Endothelial cell of umbilical vein (primary cell): Measurements from ENCODE around the gene TMEM178B. TPM values are rescaled to one million over a fixed set of nuclear protein-coding genes. Genes with fewer than 3 reads are reported as not detected.

ENCODE experiments used
- BruUV-seq: library from RNA; stranded (reverse); fragments of 400-500 nt; replicated peaks from 2 replicates; lab custom pipeline; 2021; lab: Mats Ljungman, UMichigan
- CTCF ChIA-PET: fragments of 300-600, 350-600 bp; sonication (Branson Sonifier 250); formaldehyde crosslinking; loops from one replicate; lab custom pipeline; 2021; ENCODE audit warnings: antibody characterized with exemption, inconsistent platforms; lab: Charles Lee
- POLR2A ChIA-PET: fragments of 300-600, 350-600 bp; sonication (Branson Sonifier 250); formaldehyde crosslinking; loops from one replicate; lab custom pipeline; 2021; ENCODE audit warnings: antibody characterized with exemption, inconsistent platforms; lab: Charles Lee
- DNase-seq: peaks from one replicate; pipeline ENCODE4 v3.0.0-alpha.2; 2011; ENCODE audit warnings: low read depth, low spot score
- FAIRE-seq: peaks from 2 replicates; lab custom pipeline; 2011; peaks lifted over from hg19 to GRCh38; lab: Jason Lieb, UNC
- H2AFZ ChIP-seq: 2 replicates; pipeline ENCODE4 v1.6.0; 2012; ENCODE audit warnings: low read depth, low read length, control low read depth, inconsistent platforms
- H3K27ac ChIP-seq: 2 replicates; pipeline ENCODE4 v1.5.1; 2011; ENCODE audit warnings: low read depth, mild to moderate bottlenecking, control low read depth, low read length, moderate library complexity; ENCODE audit not compliant: insufficient read depth
- H3K27me3 ChIP-seq, 2 experiments: 2 replicates each; pipeline versions ENCODE4 v1.6.0 to v1.6.1; 2011; ENCODE audit warnings: low read length in 2 of 2, mixed read lengths in 1 of 2; ENCODE audit not compliant: control insufficient read depth in 2 of 2, insufficient read depth in 2 of 2
- H3K36me3 ChIP-seq, 2 experiments: 2 replicates in 1 of 2; 3 replicates in 1 of 2; pipeline ENCODE4 v1.5.1; 2011; ENCODE audit warnings: low read length in 2 of 2, mild to moderate bottlenecking in 1 of 2, moderate library complexity in 1 of 2; ENCODE audit not compliant: control insufficient read depth in 2 of 2, insufficient read depth in 2 of 2; ENCODE audit errors: extremely low read depth in 1 of 2
- H3K4me1 ChIP-seq: 3 replicates; pipeline ENCODE4 v1.5.1; 2011; ENCODE audit warnings: mild to moderate bottlenecking, low read length; ENCODE audit not compliant: control insufficient read depth, insufficient read depth; ENCODE audit errors: extremely low read depth
- H3K4me2 ChIP-seq: 2 replicates; pipeline ENCODE4 v1.6.1; 2011; ENCODE audit warnings: low read length, control low read depth, mixed read lengths; ENCODE audit not compliant: insufficient read depth
- H3K4me3 ChIP-seq, 3 experiments: fragments of 200-600 bp in 1 of 3; sonication (generic), shearing (Covaris generic) in 1 of 3; replicated peaks in 1 of 3; 2 replicates each; pipeline ENCODE4 v1.5.1; 2011 to 2016; ENCODE audit warnings: control low read depth in 3 of 3, low read length in 3 of 3, mild to moderate bottlenecking in 2 of 3, inconsistent platforms in 1 of 3, low read depth in 1 of 3, moderate library complexity in 1 of 3; ENCODE audit not compliant: insufficient read depth in 1 of 3
- H3K79me2 ChIP-seq: 2 replicates; pipeline ENCODE4 v1.6.0; 2012; ENCODE audit warnings: low read length, inconsistent platforms; ENCODE audit not compliant: control insufficient read depth, insufficient read depth
- H3K9ac ChIP-seq: replicated peaks from 2 replicates; pipeline ENCODE3; 2011; ENCODE audit warnings: low read length, control low read depth; ENCODE audit not compliant: insufficient read depth; ENCODE audit errors: extremely low read depth
- H3K9me1 ChIP-seq: replicated peaks from 3 replicates; pipeline ENCODE4 v1.6.0; 2011; ENCODE audit warnings: mild to moderate bottlenecking, low read length; ENCODE audit not compliant: control insufficient read depth, insufficient read depth; ENCODE audit errors: extremely low read depth
- H3K9me3 ChIP-seq: replicated peaks from 2 replicates; pipeline ENCODE4 v1.5.1; 2012; ENCODE audit warnings: low read length, inconsistent platforms; ENCODE audit not compliant: control insufficient read depth, insufficient read depth
- H4K20me1 ChIP-seq: replicated peaks from 2 replicates; pipeline ENCODE3; 2011; ENCODE audit warnings: mild to moderate bottlenecking, low read length; ENCODE audit not compliant: control insufficient read depth, insufficient read depth; ENCODE audit errors: extremely low read depth
- CTCF ChIP-seq, 2 donors: IDR thresholded peaks; 1 replicate in 1 of 2; 2 replicates in 1 of 2; pipeline ENCODE4 v1.5.1; 2011; ENCODE audit warnings: low read length in 2 of 2, mild to moderate bottlenecking in 2 of 2, moderate library complexity in 2 of 2, control low read depth in 1 of 2, inconsistent platforms in 1 of 2, low read depth in 1 of 2; ENCODE audit not compliant: insufficient read depth in 1 of 2; ENCODE audit errors: extremely low read depth in 1 of 2
- EZH2 ChIP-seq: IDR thresholded peaks from 2 replicates; pipeline ENCODE4 v1.6.1; 2012; ENCODE audit warnings: borderline replicate concordance, low read depth, mild to moderate bottlenecking, moderate library complexity, low read length, inconsistent platforms; ENCODE audit not compliant: severe bottlenecking
- FOS ChIP-seq: IDR thresholded peaks from 2 replicates; pipeline ENCODE4 v1.6.1; 2011; ENCODE audit warnings: mild to moderate bottlenecking, low read length, moderate library complexity, borderline replicate concordance; ENCODE audit not compliant: insufficient read depth
- GATA2 ChIP-seq: IDR thresholded peaks from 2 replicates; pipeline ENCODE4 v1.7.0; 2011; ENCODE audit warnings: low read depth, mild to moderate bottlenecking, moderate library complexity, mixed read lengths, low read length; ENCODE audit not compliant: insufficient read length, insufficient read depth
- JUN ChIP-seq: IDR thresholded peaks from 2 replicates; pipeline ENCODE4 v1.6.1; 2011; ENCODE audit warnings: borderline replicate concordance, low read depth; ENCODE audit not compliant: insufficient read length, insufficient read depth
- MYC ChIP-seq: IDR thresholded peaks from one replicate; pipeline ENCODE4 v1.6.1; 2011; ENCODE audit warnings: mild to moderate bottlenecking, low read depth, low read length
- POLR2A ChIP-seq: IDR thresholded peaks from 2 replicates; pipeline ENCODE4 v1.6.1; 2012; ENCODE audit warnings: low read depth, mild to moderate bottlenecking, control low read depth, low read length
- POLR2AphosphoS5 ChIP-seq: IDR thresholded peaks from 2 replicates; pipeline ENCODE4 v1.6.1; 2012; ENCODE audit warnings: low read depth, mild to moderate bottlenecking, control low read depth, low read length, moderate library complexity; ENCODE audit not compliant: insufficient read depth
- dilution Hi-C: fragments of 300-500 bp; cut with MboI; formaldehyde crosslinking; loops from one replicate; pipeline ENCODE4 v1.15.0; 2019; ENCODE audit warnings: low sequenced_read_pairs; ENCODE audit not compliant: extremely low pct_ligation_motif_present
- intact Hi-C: fragments of 100-400 bp; cut with micrococcal nuclease; formaldehyde crosslinking; loops from one replicate; pipeline ENCODE4 v1.10.0; 2022
- polyA plus RNA-seq, 4 experiments: library from polyadenylated mRNA; depleted of rRNA in 3 of 4; stranded (reverse) in 3 of 4; unstranded in 1 of 4; fragments of >200 nt; gene quantifications; 2 replicates each; pipeline versions ENCODE4 v1.2.1 to v1.2.3, GENCODE V29; 2011 to 2012; ENCODE audit warnings: missing spikeins in 1 of 4
- total RNA-seq: library from RNA; stranded (reverse); gene quantifications from 2 replicates; pipeline ENCODE4 v1.2.3, GENCODE V29; 2021
- TF ChIP-seq, protein P1 (sequence below): IDR thresholded peaks from 2 replicates; pipeline ENCODE4 v1.6.1; 2011; ENCODE audit not compliant: insufficient read depth, insufficient read length

The TMEM178B gene
- total and polyA plus RNA-seq, 2 donors (not counting 3 experiments of a cell fraction or from before 2014, with no cell fraction given), result not detected

- POLR2A ChIA-PET, result interaction anchor here (0.7 kb wide), 1 partner anchor 244 kb away, joined by 4 read pairs; no protein-coding TSS in a partner anchor
- FAIRE-seq, result no peak
These were observed 28.6 kb upstream of the TMEM178B start for GRCh38 chr7:141045126-141045841.

More at GRCh38 chr7:141045126-141045841, 28.6 kb upstream of the TMEM178B start:
- no peaks in the 10 kb centered on the region for H3K36me3 ChIP-seq
- DNase-seq, result no peak
- H3K4me3 ChIP-seq, result no peak overlapping the region
- no peaks in the 10 kb centered on the region for H4K20me1 ChIP-seq
- dilution Hi-C loops (no loop called here), intact Hi-C loops (no loop called here)
- no peak overlapping the region for H3K9ac ChIP-seq
- no TSS peak for BruUV-seq
- CTCF ChIA-PET, result no interaction called here
- no peak overlapping the region for H2AFZ ChIP-seq
- TF ChIP-seq POLR2A, result no peak
- TF ChIP-seq FOS, result no peak
- TF ChIP-seq JUN, result no peak
- no peak for TF ChIP-seq CTCF (IDR thresholded peaks at IDR 0.05; ENCODE audit: extremely low read depth in 1 of 2, insufficient read depth in 1 of 2, low read depth in 1 of 2, low read length in 2 of 2)
- TF ChIP-seq EZH2, result no peak
- TF ChIP-seq MYC, result no peak
- TF ChIP-seq, protein P1, sequence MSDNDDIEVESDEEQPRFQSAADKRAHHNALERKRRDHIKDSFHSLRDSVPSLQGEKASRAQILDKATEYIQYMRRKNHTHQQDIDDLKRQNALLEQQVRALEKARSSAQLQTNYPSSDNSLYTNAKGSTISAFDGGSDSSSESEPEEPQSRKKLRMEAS, result no peak
- TF ChIP-seq GATA2, result no peak
- no peak for TF ChIP-seq POLR2AphosphoS5
- no peaks in the 10 kb centered on the region for H3K9me1 ChIP-seq
- no peaks in the 10 kb centered on the region for H3K4me1 ChIP-seq
- no peaks in the 10 kb centered on the region for H3K9me3 ChIP-seq
- no peaks in the 10 kb centered on the region for H3K79me2 ChIP-seq
- no peaks in the 10 kb centered on the region for H3K27me3 ChIP-seq
- H3K27ac ChIP-seq, result no peak overlapping the region
- no peak overlapping the region for H3K4me2 ChIP-seq
